Bronchial epithelial cell (primary cell): ENCODE measurements around the gene RYR2. TPM values are rescaled to one million over a fixed set of nuclear protein-coding genes. Genes with fewer than 3 reads are reported as not detected.
A peak's percentile ranks its signal among the peaks of the same experiment; 100 is the strongest.

Source experiments
- DNase-seq: peaks from one replicate; pipeline ENCODE4 v3.0.0-alpha.2; 2010; ENCODE audit warnings: low read depth
- FAIRE-seq: peaks from 2 replicates; lab custom pipeline; 2011; peaks lifted over from hg19 to GRCh38; lab: Jason Lieb, UNC
- H3K27me3 ChIP-seq: 2 replicates; pipeline ENCODE4 v1.5.1; 2011; ENCODE audit warnings: low read length; ENCODE audit not compliant: control insufficient read depth, insufficient read depth
- H3K36me3 ChIP-seq: 2 replicates; pipeline ENCODE4 v1.5.1; 2011; ENCODE audit warnings: low read length; ENCODE audit not compliant: control insufficient read depth, insufficient read depth
- H3K4me3 ChIP-seq: 2 replicates; pipeline ENCODE4 v1.5.1; 2011; ENCODE audit warnings: mild to moderate bottlenecking, low read depth, low read length, control low read depth
- CTCF ChIP-seq: IDR thresholded peaks from 2 replicates; pipeline ENCODE4 v1.5.1; 2011; ENCODE audit warnings: mild to moderate bottlenecking, moderate library complexity, low read length, control low read depth, inconsistent platforms; ENCODE audit not compliant: insufficient read depth, severe bottlenecking
- total RNA-seq: library from RNA; depleted of rRNA; stranded (reverse); fragments of >200 nt; gene quantifications from 2 replicates; pipeline ENCODE4 v1.2.1, GENCODE V29; 2014

Gene RYR2
- total RNA-seq, 1 donor from 2014 or later, result not detected

- no peaks in the 10 kb centered on the region for H3K36me3 ChIP-seq
- DNase-seq (no peak), FAIRE-seq (no peak)
- H3K27me3 ChIP-seq, result no peaks in the 10 kb centered on the region
- H3K4me3 ChIP-seq, result no peak overlapping the region
- no peak for TF ChIP-seq CTCF
These were observed 467.8 kb downstream of the RYR2 start for GRCh38 chr1:237509748-237510147.

DNA sequence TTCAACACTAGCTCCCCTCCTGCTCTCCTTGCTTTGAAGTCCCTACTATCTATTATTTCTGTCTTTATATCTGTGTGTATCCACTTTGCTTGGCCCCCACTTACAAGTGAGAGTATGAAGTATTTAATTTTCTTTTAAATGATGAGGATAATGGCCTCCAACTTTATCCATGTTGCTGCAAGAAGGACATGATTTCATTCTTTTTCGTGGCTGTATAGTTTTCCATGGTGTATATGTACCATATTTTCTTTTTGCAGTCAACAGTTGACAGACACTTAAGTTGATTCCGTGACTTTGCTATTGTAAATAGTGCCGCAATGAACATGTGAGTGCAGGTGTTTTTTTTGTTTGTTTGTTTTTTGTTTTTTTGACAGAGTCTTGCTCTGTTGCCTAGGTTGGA lies 483.1 kb downstream of the RYR2 start:
- Histone ChIP-seq H3K36me3 (no peaks in the 10 kb centered on the region), H3K4me3 (no peak overlapping the region), H3K27me3 (no peaks in the 10 kb centered on the region)
- DNase-seq, result no peak
- no peak for TF ChIP-seq CTCF
- FAIRE-seq, result no peak

- Histone ChIP-seq H3K36me3 (no peaks in the 10 kb centered on the region), H3K4me3 (no peak overlapping the region), H3K27me3 (no peaks in the 10 kb centered on the region)
- DNase-seq (peak; percentile 3), FAIRE-seq (no peak)
- TF ChIP-seq CTCF, result no peak
These were observed 485.8 kb downstream of the RYR2 start for GRCh38 chr1:237527761-237528160.

- no peak for FAIRE-seq
- no peaks in the 10 kb centered on the region for H3K36me3 ChIP-seq
These were observed 486.6 kb downstream of the RYR2 start for GRCh38 chr1:237528545-237528944.

DNA sequence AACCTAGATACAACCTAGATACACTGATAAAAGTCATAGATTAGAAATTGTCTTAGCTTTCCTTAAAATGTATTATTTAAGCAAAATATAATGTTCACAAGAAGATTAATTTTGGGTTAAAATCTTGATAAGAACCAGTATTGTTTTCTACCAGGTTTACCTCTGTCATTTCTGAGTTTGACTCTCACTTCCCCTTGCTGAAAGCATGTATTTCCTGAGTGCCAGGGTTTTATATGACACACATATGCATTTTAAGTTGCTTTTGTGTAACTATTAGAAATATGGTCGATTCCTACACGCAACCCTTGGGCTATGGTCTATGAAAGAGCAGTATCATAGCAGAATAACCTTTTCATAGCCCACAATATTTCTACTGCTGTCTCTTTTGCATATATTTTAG lies 497.1 kb downstream of the RYR2 start:
- no peaks in the 10 kb centered on the region for H3K27me3 ChIP-seq
- H3K36me3 ChIP-seq, result no peaks in the 10 kb centered on the region
- no peak for TF ChIP-seq CTCF
- DNase-seq, result no peak
- no peak overlapping the region for H3K4me3 ChIP-seq
- FAIRE-seq, result no peak

More at GRCh38 chr1:237528545-237528944, 486.6 kb downstream of the RYR2 start:
- no peak for DNase-seq
- Histone ChIP-seq H3K4me3 (no peak overlapping the region), H3K27me3 (no peaks in the 10 kb centered on the region)
- no peak for TF ChIP-seq CTCF
